ENCODE data around the gene CENPT. TPM values are rescaled to one million over a fixed set of nuclear protein-coding genes. Genes with fewer than 3 reads are reported as not detected.

The CENPT gene
- total RNA-seq, 2 donors from 2014 or later, result 38.7 to 40.3 TPM

GRCh38 chr16:67833030-67833414 is 14.5 kb downstream of the CENPT start:
- DNase-seq (ENCODE audit: low spot score), result no peak
- intact Hi-C loops (cut with DNase I), result loop anchor here in 1 of 2 donors (5.0 kb wide), 1 partner anchor 94 kb away; no protein-coding TSS in a partner anchor

GRCh38 chr16:67828651-67829050 is 18.8 kb downstream of the CENPT start:
- intact Hi-C loops (cut with DNase I), result loop anchor here in 1 of 2 donors (5.0 to 10.0 kb wide), 2 partner anchors 99 to 216 kb away; no protein-coding TSS in a partner anchor
- no peak for DNase-seq (ENCODE audit: low spot score)

GRCh38 chr16:67825906-67826305 is 21.6 kb downstream of the CENPT start:
- intact Hi-C loops (cut with DNase I), result loop anchor here in 1 of 2 donors (5.0 to 10.0 kb wide), 2 partner anchors 101 to 219 kb away; no protein-coding TSS in a partner anchor
- no peak for DNase-seq (ENCODE audit: low spot score)

GRCh38 chr16:67825119-67825518 is 22.4 kb downstream of the CENPT start:
- intact Hi-C loops (cut with DNase I), result loop anchor here in 1 of 2 donors (5.0 to 10.0 kb wide), 2 partner anchors 102 to 220 kb away; no protein-coding TSS in a partner anchor
- no peak for DNase-seq (ENCODE audit: low spot score)

- intact Hi-C loops (cut with DNase I), result loop anchor here in 1 of 2 donors (10.0 kb wide), 1 partner anchor 222 kb away; no protein-coding TSS in a partner anchor
- no peak for DNase-seq (ENCODE audit: low spot score)
Observed at GRCh38 chr16:67822511-67822910, 25.0 kb downstream of the CENPT start.

- DNase-seq (ENCODE audit: low spot score), result no peak
- intact Hi-C loops (cut with DNase I), result loop anchor here in 1 of 2 donors (10.0 kb wide), 1 partner anchor 224 kb away; no protein-coding TSS in a partner anchor
Observed at GRCh38 chr16:67820608-67821259, 26.8 kb downstream of the CENPT start.

GRCh38 chr16:67814567-67814966 is 32.9 kb downstream of the CENPT start:
- no peak for DNase-seq (ENCODE audit: low spot score)
- intact Hi-C loops (cut with DNase I), result loop anchor here in 1 of 2 donors (10.0 kb wide), 1 partner anchor 60 kb away; the partner anchor contains the start of gene EDC4

- intact Hi-C loops (cut with DNase I), result loop anchor here in 1 of 2 donors (10.0 kb wide), 1 partner anchor 63 kb away; the partner anchor contains the start of gene EDC4
- DNase-seq (ENCODE audit: low spot score), result no peak
Observed at GRCh38 chr16:67811899-67812298, 35.6 kb downstream of the CENPT start.

GRCh38 chr16:67807148-67807682 is 40.3 kb downstream of the CENPT start:
- intact Hi-C loops (cut with DNase I), result no loop called here
- DNase-seq (ENCODE audit: low spot score), result no peak

- intact Hi-C loops (cut with DNase I), result no loop called here
- DNase-seq (ENCODE audit: low spot score), result peak; percentile 99
Observed at GRCh38 chr16:67806428-67807147, 40.9 kb downstream of the CENPT start, which contains the start of the genes RANBP10 and TSNAXIP1. Gene RANBP10 (minus strand): TSS chr16:67806560. CDS start chr16:67806536, 24 bp downstream. Gene TSNAXIP1 (plus strand): TSS chr16:67806889. CDS start chr16:67807150, 261 bp downstream.

GRCh38 chr16:67805718-67806427 is 41.6 kb downstream of the CENPT start:
- intact Hi-C loops (cut with DNase I), result no loop called here
- DNase-seq (ENCODE audit: low spot score), result no peak

- DNase-seq (ENCODE audit: low spot score), result no peak
- intact Hi-C loops (cut with DNase I), result loop anchor here in 1 of 2 donors (5.0 kb wide), 1 partner anchor 133 kb away; no protein-coding TSS in a partner anchor
Observed at GRCh38 chr16:67804853-67805542, 42.5 kb downstream of the CENPT start.

- intact Hi-C loops (cut with DNase I), result loop anchor here in 1 of 2 donors (5.0 kb wide), 1 partner anchor 132 kb away; no protein-coding TSS in a partner anchor
- DNase-seq (ENCODE audit: low spot score), result no peak
Observed at GRCh38 chr16:67803894-67804293, 43.6 kb downstream of the CENPT start.

GRCh38 chr16:67801883-67802282 is 45.6 kb downstream of the CENPT start:
- no peak for DNase-seq (ENCODE audit: low spot score)
- intact Hi-C loops (cut with DNase I), result loop anchor here in 1 of 2 donors (5.0 kb wide), 1 partner anchor 130 kb away; no protein-coding TSS in a partner anchor

- intact Hi-C loops (cut with DNase I), result loop anchor here in 1 of 2 donors (5.0 kb wide), 1 partner anchor 129 kb away; no protein-coding TSS in a partner anchor
- DNase-seq (ENCODE audit: low spot score), result no peak
Observed at GRCh38 chr16:67801241-67801640, 46.3 kb downstream of the CENPT start.

GRCh38 chr16:67800338-67800926 is 47.1 kb downstream of the CENPT start:
- DNase-seq (ENCODE audit: low spot score), result no peak
- intact Hi-C loops (cut with DNase I), result loop anchor here in 1 of 2 donors (5.0 kb wide), 1 partner anchor 128 kb away; no protein-coding TSS in a partner anchor

GRCh38 chr16:67796099-67796718 is 51.3 kb downstream of the CENPT start:
- DNase-seq (ENCODE audit: low spot score), result no peak
- intact Hi-C loops (cut with DNase I), result no loop called here

Measured in posterior vena cava (tissue), 2 donors.